HEK293 (cell line): ENCODE measurements around the gene RAP1B.
"Not testable (repeated sequence)": the region's sequence is repeated elsewhere in the genome, so short reads cannot be mapped to it uniquely, and the experiment has no call there.

Source experiments
- CTCF ChIA-PET: fragments of 350-600 bp; formaldehyde crosslinking; extraction: SDS; loops from one replicate; lab custom pipeline; 2021; ENCODE audit warnings: antibody characterized with exemption; lab: Yijun Ruan, JAX
- POLR2A ChIA-PET: fragments of 300-600 bp; formaldehyde crosslinking; extraction: SDS; loops from one replicate; lab custom pipeline; 2020; ENCODE audit warnings: antibody characterized with exemption, inconsistent platforms; lab: Yijun Ruan, JAX
- H3K27ac ChIP-seq: fragments of 200-500 bp; sonication (Bioruptor generic); 2 replicates; pipeline ENCODE4 v1.5.1; 2014; ENCODE audit warnings: low read depth, low read length, control low read depth, inconsistent platforms; ENCODE audit errors: extremely low read depth
- H3K36me3 ChIP-seq, 2 experiments: fragments of 200-500 bp in 1 of 2; sonication (Bioruptor generic) in 1 of 2; 1 replicate in 1 of 2; 2 replicates in 1 of 2; pipeline ENCODE4 v1.5.1; 2014 to 2017; ENCODE audit warnings: inconsistent platforms in 2 of 2, low read length in 2 of 2; ENCODE audit not compliant: control insufficient read depth in 2 of 2, insufficient read depth in 1 of 2
- H3K4me1 ChIP-seq: fragments of 200-500 bp; sonication (Bioruptor generic); 2 replicates; pipeline ENCODE4 v1.5.1; 2014; ENCODE audit warnings: mild to moderate bottlenecking, low read length, inconsistent platforms; ENCODE audit not compliant: control insufficient read depth, insufficient read depth
- H3K4me3 ChIP-seq: 2 replicates; pipeline ENCODE4 v1.5.1; 2011; ENCODE audit warnings: low read depth, mild to moderate bottlenecking, control low read depth, low read length, moderate library complexity
- H3K9me3 ChIP-seq: fragments of 200-500 bp; sonication (Bioruptor generic); 2 replicates; pipeline ENCODE4 v1.5.1; 2014; ENCODE audit warnings: low read depth, low read length, inconsistent platforms; ENCODE audit not compliant: control insufficient read depth, insufficient read depth
- KLF1 ChIP-seq: fragments of 450-650 bp; formaldehyde crosslinking; IDR thresholded peaks from 2 replicates; pipeline ENCODE4 v1.5.1; 2016; ENCODE audit warnings: missing biosample characterization, missing genetic modification characterization
- PRDM6 ChIP-seq: fragments of 450-650 bp; formaldehyde crosslinking; IDR thresholded peaks from 2 replicates; pipeline ENCODE4 v1.5.1; 2017; ENCODE audit warnings: missing biosample characterization, missing genetic modification characterization
- REPIN1 ChIP-seq: fragments of 450-650 bp; formaldehyde crosslinking; IDR thresholded peaks from 2 replicates; pipeline ENCODE4 v1.5.1; 2017; ENCODE audit warnings: missing biosample characterization, missing genetic modification characterization, low read depth
- SCRT2 ChIP-seq: fragments of 450-650 bp; formaldehyde crosslinking; IDR thresholded peaks from 2 replicates; pipeline ENCODE4 v1.5.1; 2016; ENCODE audit warnings: missing biosample characterization, missing genetic modification characterization
- WT1 ChIP-seq: fragments of 450-650 bp; formaldehyde crosslinking; IDR thresholded peaks from 2 replicates; pipeline ENCODE4 v1.5.1; 2016; ENCODE audit warnings: missing biosample characterization, missing genetic modification characterization
- ZNF239 ChIP-seq: fragments of 450-650 bp; formaldehyde crosslinking; IDR thresholded peaks from 2 replicates; pipeline ENCODE4 v1.5.1; 2016; ENCODE audit warnings: missing biosample characterization, missing genetic modification characterization
- ZNF473 ChIP-seq: fragments of 450-650 bp; formaldehyde crosslinking; IDR thresholded peaks from 2 replicates; pipeline ENCODE4 v1.5.1; 2017; ENCODE audit warnings: missing biosample characterization, missing genetic modification characterization
- ZNF514 ChIP-seq: fragments of 450-650 bp; formaldehyde crosslinking; IDR thresholded peaks from 2 replicates; pipeline ENCODE4 v1.5.1; 2016; ENCODE audit warnings: missing biosample characterization, missing genetic modification characterization
- ZNF555 ChIP-seq: fragments of 450-650 bp; formaldehyde crosslinking; conservative IDR thresholded peaks from 2 replicates; pipeline ENCODE4 v1.5.1; 2017; ENCODE audit warnings: missing biosample characterization, mild to moderate bottlenecking, missing genetic modification characterization, inconsistent platforms
- ZNF561 ChIP-seq: fragments of 450-650 bp; IDR thresholded peaks from 2 replicates; pipeline ENCODE4 v1.5.1; 2018; ENCODE audit warnings: missing biosample characterization, missing genetic modification characterization, borderline replicate concordance
- ZNF664 ChIP-seq: fragments of 450-650 bp; formaldehyde crosslinking; IDR thresholded peaks from 2 replicates; pipeline ENCODE4 v1.5.1; 2016; ENCODE audit warnings: missing biosample characterization, missing genetic modification characterization
- ZNF701 ChIP-seq: fragments of 450-650 bp; formaldehyde crosslinking; IDR thresholded peaks from 2 replicates; pipeline ENCODE4 v1.5.1; 2016; ENCODE audit warnings: missing biosample characterization, missing genetic modification characterization
- ZNF776 ChIP-seq: fragments of 450-650 bp; formaldehyde crosslinking; IDR thresholded peaks from 2 replicates; pipeline ENCODE4 v1.5.0; 2017; ENCODE audit warnings: missing biosample characterization, missing genetic modification characterization, borderline replicate concordance
- ZNF785 ChIP-seq: fragments of 450-650 bp; formaldehyde crosslinking; IDR thresholded peaks from 2 replicates; pipeline ENCODE4 v1.5.1; 2016; ENCODE audit warnings: missing biosample characterization, missing genetic modification characterization
- ZXDB ChIP-seq: fragments of 450-650 bp; formaldehyde crosslinking; IDR thresholded peaks from 2 replicates; pipeline ENCODE4 v1.5.1; 2016; ENCODE audit warnings: missing biosample characterization, missing genetic modification characterization

RAP1B gene

GRCh38 chr12:68673788-68674187 lies 63.1 kb downstream of the RAP1B start:
- Histone ChIP-seq H3K4me3 (no peak overlapping the region), H3K9me3 (no peaks in the 10 kb centered on the region), H3K36me3 (no peaks in the 10 kb centered on the region), H3K27ac (no peak overlapping the region), H3K4me1 (no peaks in the 10 kb centered on the region)
- CTCF ChIA-PET, result no interaction called here
- POLR2A ChIA-PET, result no interaction called here
- TF ChIP-seq ZNF473 (tag by site-specific recombination) (no peak), ZNF785 (tag by site-specific recombination) (no peak), KLF1 (no peak), ZNF664 (tag by site-specific recombination) (no peak), ZXDB (tag by site-specific recombination) (no peak), ZNF239 (tag by site-specific recombination) (no peak), WT1 (tag by site-specific recombination) (no peak), ZNF514 (tag by site-specific recombination) (no peak), REPIN1 (no peak), ZNF561 (tag by site-specific recombination) (no peak), ZNF555 (no peak)

GRCh38 chr12:68674376-68674775 lies 63.7 kb downstream of the RAP1B start:
- ChIA-PET POLR2A (no interaction called here), CTCF (interaction anchor here (0.7 to 1.0 kb wide), 2 partner anchors 178 to 354 kb away, joined by 3 read pairs; no protein-coding TSS in a partner anchor)
- H3K9me3 ChIP-seq, result no peaks in the 10 kb centered on the region
- TF ChIP-seq ZNF664 (tag by site-specific recombination), result peak; percentile 70
- peak; percentile 70 for TF ChIP-seq SCRT2 (tag by site-specific recombination)
- no peak for TF ChIP-seq ZNF701 (tag by site-specific recombination)
- no peaks in the 10 kb centered on the region for H3K36me3 ChIP-seq
- H3K4me3 ChIP-seq, result no peak overlapping the region
- H3K27ac ChIP-seq, result no peak overlapping the region
- no peaks in the 10 kb centered on the region for H3K4me1 ChIP-seq

- TF ChIP-seq ZNF776 (no peak), PRDM6 (tag by site-specific recombination) (0 out of 2 replicates have a peak, but pooled peaks have one; percentile 22)
- Histone ChIP-seq H3K27ac (no peak overlapping the region), H3K4me1 (no peaks in the 10 kb centered on the region), H3K4me3 (no peak overlapping the region), H3K36me3 (no peaks in the 10 kb centered on the region), H3K9me3 (no peaks in the 10 kb centered on the region)
- ChIA-PET CTCF (interaction anchor here (0.6 to 1.0 kb wide), 3 partner anchors 112 to 355 kb away, joined by 3 to 4 read pairs (median 3); no protein-coding TSS in a partner anchor), POLR2A (no interaction called here)
Observed at GRCh38 chr12:68675101-68675842, 64.6 kb downstream of the RAP1B start.

GRCh38 chr12:68676854-68677253 lies 66.2 kb downstream of the RAP1B start:
- CTCF ChIA-PET, result interaction anchor here (0.7 kb wide), 2 partner anchors 318 to 636 kb away, joined by 3 to 4 read pairs; no protein-coding TSS in a partner anchor

More at GRCh38 chr12:68676854-68677253, 66.2 kb downstream of the RAP1B start:
- H3K36me3 ChIP-seq, H3K4me3 ChIP-seq, H3K9me3 ChIP-seq, H3K4me1 ChIP-seq: not testable (repeated sequence)
- peak overlapping the region; percentile 12; the same call in 1 of the 2 replicates for H3K27ac ChIP-seq
- TF ChIP-seq ZNF664 (tag by site-specific recombination), result peak; percentile 21; the same call in 1 of the 2 replicates
- POLR2A ChIA-PET, result interaction anchor here (0.7 to 1.0 kb wide), 2 partner anchors 10 to 17 kb away, joined by 3 to 5 read pairs; partner anchors contain the start of gene NUP107
